SH-SY5Y (cell line): ENCODE measurements around the gene IRF4.

Experiments used
- GATA2 ChIP-seq: IDR thresholded peaks from 2 replicates; pipeline ENCODE4 v1.6.1; 2011; ENCODE audit warnings: mild to moderate bottlenecking, low read depth, low read length
- GATA3 ChIP-seq: IDR thresholded peaks from 2 replicates; pipeline ENCODE4 v1.6.1; 2011; ENCODE audit warnings: low read depth, mild to moderate bottlenecking, low read length, moderate library complexity

- no peak for TF ChIP-seq GATA2
- TF ChIP-seq GATA3 = no peak
These were observed 45.5 kb downstream of the IRF4 start for GRCh38 chr6:437037-437392.
